ENCODE measurements around the gene PRR5L.
A peak's percentile ranks its signal among the peaks of the same experiment; 100 is the strongest.

The PRR5L gene

GRCh38 chr11:36295926-36296325 lies at the start of gene PRR5L:
PRR5L (plus strand) TSS chr11:36296288; CDS start chr11:36401122, 104,834 bp downstream.
- no peak for DNase-seq

- DNase-seq, result no peak
These were observed 48.6 kb upstream of the PRR5L start for GRCh38 chr11:36247493-36247892.

- DNase-seq, result no peak
These were observed 47.7 kb upstream of the PRR5L start for GRCh38 chr11:36248436-36248835.

- DNase-seq, result no peak
These were observed 46.8 kb upstream of the PRR5L start for GRCh38 chr11:36249246-36249645.

- DNase-seq, result no peak
These were observed 44.3 kb upstream of the PRR5L start for GRCh38 chr11:36251823-36252222.

- DNase-seq, result no peak
These were observed 42.9 kb upstream of the PRR5L start for GRCh38 chr11:36253238-36253637.

GRCh38 chr11:36254713-36255112 lies 41.4 kb upstream of the PRR5L start:
- no peak for DNase-seq

- no peak for DNase-seq
These were observed 38.7 kb upstream of the PRR5L start for GRCh38 chr11:36257351-36257750.

- no peak for DNase-seq
These were observed 37.2 kb upstream of the PRR5L start for GRCh38 chr11:36258730-36259360.

GRCh38 chr11:36261094-36261493 lies 35.0 kb upstream of the PRR5L start:
- no peak for DNase-seq

GRCh38 chr11:36264011-36264972 lies 31.8 kb upstream of the PRR5L start:
- DNase-seq, result no peak

GRCh38 chr11:36264973-36265344 lies 31.1 kb upstream of the PRR5L start:
- no peak for DNase-seq

GRCh38 chr11:36265793-36266628 lies 30.1 kb upstream of the PRR5L start:
- peak; percentile 49 for DNase-seq

- DNase-seq, result no peak
These were observed 29.3 kb upstream of the PRR5L start for GRCh38 chr11:36266767-36267166.

- no peak for DNase-seq
These were observed 27.6 kb upstream of the PRR5L start for GRCh38 chr11:36268337-36268985.

GRCh38 chr11:36270701-36271100 lies 25.4 kb upstream of the PRR5L start:
- DNase-seq, result no peak

GRCh38 chr11:36271794-36272407 lies 24.2 kb upstream of the PRR5L start:
- DNase-seq, result no peak

GRCh38 chr11:36273110-36273509 lies 23.0 kb upstream of the PRR5L start:
- no peak for DNase-seq

- no peak for DNase-seq
These were observed 21.7 kb upstream of the PRR5L start for GRCh38 chr11:36274414-36274813.

- no peak for DNase-seq
These were observed 17.4 kb upstream of the PRR5L start for GRCh38 chr11:36278531-36279282.

GRCh38 chr11:36280531-36280930 lies 15.6 kb upstream of the PRR5L start:
- DNase-seq, result no peak

GRCh38 chr11:36281850-36282249 lies 14.2 kb upstream of the PRR5L start:
- DNase-seq, result no peak
